Caco-2 (cell line): Measurements from ENCODE around the gene CCT5. TPM values are rescaled to one million over a fixed set of nuclear protein-coding genes. Genes with fewer than 3 reads are reported as not detected.

Source experiments
- BruUV-seq: library from RNA; stranded (reverse); fragments of 400-500 nt; replicated peaks from 2 replicates; lab custom pipeline; 2021; lab: Mats Ljungman, UMichigan
- CTCF ChIA-PET: fragments of 300-600 bp; sonication (Branson Sonifier 250); formaldehyde crosslinking; loops from one replicate; lab custom pipeline; 2022; ENCODE audit warnings: antibody characterized with exemption; lab: Charles Lee
- POLR2A ChIA-PET: fragments of 300-600 bp; sonication (Branson Sonifier 250); formaldehyde crosslinking; loops from one replicate; lab custom pipeline; 2022; ENCODE audit warnings: antibody characterized with exemption; lab: Charles Lee
- DNase-seq, 2 experiments: peaks; one replicate each; pipeline versions ENCODE4 v3.0.0 to v3.0.0-alpha.2; 2020 to 2022
- H3K27me3 ChIP-seq: replicated peaks from 2 replicates; pipeline ENCODE4 v1.6.0; 2011; ENCODE audit warnings: low read length; ENCODE audit not compliant: control insufficient read depth, insufficient read depth
- H3K36me3 ChIP-seq: 2 replicates; pipeline ENCODE4 v1.5.1; 2011; ENCODE audit warnings: low read length; ENCODE audit not compliant: control insufficient read depth, insufficient read depth
- H3K4me1 ChIP-seq: fragments of 250-450 bp; sonication (Bioruptor Pico); 2 replicates; pipeline ENCODE4 v1.5.1; 2020; ENCODE audit warnings: mild to moderate bottlenecking
- H3K4me3 ChIP-seq: 2 replicates; pipeline ENCODE4 v1.5.1; 2011; ENCODE audit warnings: low read depth, mild to moderate bottlenecking, control low read depth, low read length
- H3K9me3 ChIP-seq: fragments of 250-450 bp; sonication (Bioruptor Pico); 2 replicates; pipeline ENCODE4 v1.5.1; 2020; ENCODE audit warnings: mild to moderate bottlenecking, moderate library complexity
- H3K27ac Mint-ChIP-seq: one replicate; pipeline ENCODE4 v1.8.0; 2022; ENCODE audit warnings: mixed read lengths; ENCODE audit not compliant: unreplicated experiment
- H3K27me3 Mint-ChIP-seq: one replicate; pipeline ENCODE4 v1.8.0; 2022; ENCODE audit warnings: mixed read lengths; ENCODE audit not compliant: insufficient read depth, unreplicated experiment
- H3K36me3 Mint-ChIP-seq: one replicate; pipeline ENCODE4 v1.8.0; 2022; ENCODE audit warnings: mild to moderate bottlenecking, mixed read lengths; ENCODE audit not compliant: insufficient read depth, unreplicated experiment
- H3K4me1 Mint-ChIP-seq: one replicate; pipeline ENCODE4 v1.8.0; 2022; ENCODE audit warnings: low read depth, mixed read lengths; ENCODE audit not compliant: unreplicated experiment
- H3K4me3 Mint-ChIP-seq: one replicate; pipeline ENCODE4 v1.8.0; 2022; ENCODE audit warnings: mild to moderate bottlenecking, moderate library complexity, mixed read lengths; ENCODE audit not compliant: unreplicated experiment
- H3K9me3 Mint-ChIP-seq: one replicate; pipeline ENCODE4 v1.8.0; 2022; ENCODE audit warnings: mixed read lengths; ENCODE audit not compliant: unreplicated experiment
- CTCF ChIP-seq, 2 experiments: fragments of 200-600 bp in 1 of 2; IDR thresholded peaks; 1 replicate in 1 of 2; 2 replicates in 1 of 2; pipeline versions ENCODE4 v1.5.1 to v1.8.0; 2011 to 2022; ENCODE audit warnings: antibody characterized with exemption in 1 of 2, control low read depth in 1 of 2, inconsistent platforms in 1 of 2, low read depth in 1 of 2, low read length in 1 of 2, mild to moderate bottlenecking in 1 of 2, moderate library complexity in 1 of 2; ENCODE audit not compliant: insufficient read depth in 1 of 2, severe bottlenecking in 1 of 2, unreplicated experiment in 1 of 2
- intact Hi-C: fragments of 100-400 bp; cut with micrococcal nuclease; formaldehyde crosslinking; loops from one replicate; pipeline ENCODE4 v1.10.0; 2022; ENCODE audit not compliant: unreplicated experiment
- total RNA-seq: library from RNA; stranded (reverse); gene quantifications from 2 replicates; pipeline ENCODE4 v1.2.3, GENCODE V29; 2022

CCT5 gene
- total RNA-seq, 1 experiment from 2014 or later: 462 TPM

GRCh38 chr5:10202089-10202910, 47.8 kb upstream of the CCT5 start:
- intact Hi-C loops: no loop called here
- no peak overlapping the region for H3K4me3 Mint-ChIP-seq
- no peak for TF ChIP-seq CTCF (IDR thresholded peaks at IDR 0.05; ENCODE audit: insufficient read depth in 1 of 2, low read depth in 1 of 2, low read length in 1 of 2, severe bottlenecking in 1 of 2, unreplicated experiment in 1 of 2)
- H3K36me3 Mint-ChIP-seq: no peaks in the 10 kb centered on the region
- ChIA-PET CTCF (no interaction called here), POLR2A (no interaction called here)
- Histone ChIP-seq H3K9me3 (0 out of 2 replicates have a peak, but pooled peaks cover 5% of the 10 kb centered on the region), H3K27me3 (no peaks in the 10 kb centered on the region), H3K36me3 (no peaks in the 10 kb centered on the region), H3K4me1 (no peaks in the 10 kb centered on the region), H3K4me3 (no peak overlapping the region)
- H3K9me3 Mint-ChIP-seq: peaks cover 13% of the 10 kb centered on the region
- H3K4me1 Mint-ChIP-seq: peaks cover 7% of the 10 kb centered on the region
- DNase-seq: no peak
- no TSS peak for BruUV-seq
- no peaks in the 10 kb centered on the region for H3K27me3 Mint-ChIP-seq
- no peak overlapping the region for H3K27ac Mint-ChIP-seq

GRCh38 chr5:10209004-10209403, 41.1 kb upstream of the CCT5 start:
- DNase-seq: no peak
- POLR2A ChIA-PET: no interaction called here
- no peak overlapping the region for H3K4me3 Mint-ChIP-seq
- H3K4me1 ChIP-seq: no peaks in the 10 kb centered on the region
- TF ChIP-seq CTCF (IDR thresholded peaks at IDR 0.05; ENCODE audit: insufficient read depth in 1 of 2, low read depth in 1 of 2, low read length in 1 of 2, severe bottlenecking in 1 of 2, unreplicated experiment in 1 of 2): no peak
- no peaks in the 10 kb centered on the region for H3K27me3 Mint-ChIP-seq
- no peak overlapping the region for H3K4me3 ChIP-seq
- no peak overlapping the region for H3K27ac Mint-ChIP-seq
- H3K9me3 Mint-ChIP-seq: peaks cover 10% of the 10 kb centered on the region
- H3K36me3 ChIP-seq: no peaks in the 10 kb centered on the region
- intact Hi-C loops: no loop called here
- no peaks in the 10 kb centered on the region for H3K9me3 ChIP-seq
- no peaks in the 10 kb centered on the region for H3K36me3 Mint-ChIP-seq
- CTCF ChIA-PET: no interaction called here
- no TSS peak for BruUV-seq
- no peaks in the 10 kb centered on the region for H3K4me1 Mint-ChIP-seq
- H3K27me3 ChIP-seq: no peaks in the 10 kb centered on the region

- intact Hi-C loops: no loop called here
- no TSS peak for BruUV-seq
- H3K36me3 ChIP-seq: no peaks in the 10 kb centered on the region
- no peaks in the 10 kb centered on the region for H3K9me3 ChIP-seq
- Mint-ChIP-seq H3K27ac (no peak overlapping the region), H3K4me1 (no peaks in the 10 kb centered on the region), H3K9me3 (peaks cover 7% of the 10 kb centered on the region), H3K27me3 (no peaks in the 10 kb centered on the region), H3K4me3 (no peak overlapping the region), H3K36me3 (no peaks in the 10 kb centered on the region)
- H3K27me3 ChIP-seq: no peaks in the 10 kb centered on the region
- no peak for DNase-seq
- CTCF ChIA-PET: no interaction called here
- POLR2A ChIA-PET: no interaction called here
- H3K4me3 ChIP-seq: no peak overlapping the region
- TF ChIP-seq CTCF (IDR thresholded peaks at IDR 0.05; ENCODE audit: insufficient read depth in 1 of 2, low read depth in 1 of 2, low read length in 1 of 2, severe bottlenecking in 1 of 2, unreplicated experiment in 1 of 2): no peak
- H3K4me1 ChIP-seq: no peaks in the 10 kb centered on the region
Measured at GRCh38 chr5:10213316-10213715, 36.8 kb upstream of the CCT5 start.
